NCI-H510A treated with DMSO at 0.1 percent for 48 hours (cell line): ENCODE results near the gene RHEX.

Experiments used
- DNase-seq: peaks from one replicate; lab custom pipeline; 2025; lab: John Stamatoyannopoulos, UW

Gene RHEX

GRCh38 chr1:206116873-206117150 is 63.8 kb downstream of the RHEX start:
- peak; percentile 38 for DNase-seq

- peak; percentile 82 for DNase-seq
Observed at GRCh38 chr1:206117151-206117948, 64.4 kb downstream of the RHEX start, which contains the start of gene AVPR1B. Gene AVPR1B (minus strand): TSS chr1:206117388. CDS start chr1:206116890, 498 bp downstream.

DNA sequence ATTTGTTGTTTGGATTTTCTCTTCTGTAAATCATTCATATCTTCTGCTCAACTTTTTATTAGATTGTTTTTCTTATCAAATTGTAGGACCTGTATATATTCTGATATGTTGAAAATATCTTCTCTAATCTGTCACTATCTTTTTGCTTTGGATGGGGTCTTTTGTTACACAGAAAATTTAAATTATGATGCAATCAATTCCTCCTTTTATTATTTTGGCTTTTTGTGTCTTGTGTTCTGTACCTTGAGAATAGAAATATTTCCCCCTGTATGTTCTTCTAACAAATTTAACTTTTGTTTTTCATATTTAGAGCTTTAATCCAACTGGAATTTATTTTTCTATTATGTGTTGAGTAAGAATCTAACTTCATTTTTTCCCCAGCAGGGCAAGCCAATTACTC is 67.4 kb downstream of the RHEX start:
- DNase-seq = no peak

DNA sequence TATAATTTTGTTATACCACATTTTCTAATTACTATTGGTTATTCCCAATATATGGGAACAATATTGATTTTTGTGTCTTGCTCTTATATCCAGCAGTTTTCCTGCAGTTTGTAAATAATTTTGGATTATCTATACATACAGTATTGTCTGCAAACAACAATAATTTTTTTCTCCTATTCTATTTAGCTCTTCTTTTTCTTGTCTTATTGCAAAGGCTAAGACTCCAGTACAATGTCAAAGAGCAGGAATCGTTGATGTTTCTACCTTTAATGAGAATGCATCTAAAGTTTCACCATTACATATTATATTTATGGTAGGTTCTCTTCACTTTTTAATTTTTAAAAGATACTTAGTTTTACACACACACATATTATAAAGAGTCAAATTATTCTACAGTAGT is 68.3 kb downstream of the RHEX start:
- DNase-seq = no peak

DNA sequence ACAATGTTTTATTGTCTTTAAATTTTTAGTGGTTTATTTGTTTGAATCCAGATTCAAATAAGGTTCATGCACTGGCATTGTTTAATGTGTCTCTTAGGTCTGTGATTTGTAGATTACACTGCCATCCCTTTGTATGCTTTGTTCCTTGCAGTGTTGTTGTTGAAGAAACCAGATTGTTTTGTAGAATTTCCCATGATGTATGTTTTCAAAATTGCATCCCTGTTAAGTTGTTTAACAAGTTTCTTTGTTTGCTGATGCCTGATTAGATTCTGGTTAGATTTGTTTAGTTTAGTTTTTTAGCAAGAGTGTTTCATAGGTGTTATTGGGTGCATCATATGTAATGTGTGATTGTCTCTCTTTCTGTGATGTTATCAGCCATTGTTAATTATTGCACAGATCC is 69.7 kb downstream of the RHEX start:
- no peak for DNase-seq

- DNase-seq = no peak
Observed at GRCh38 chr1:206125346-206125745, 72.4 kb downstream of the RHEX start.

- DNase-seq = no peak
Observed at GRCh38 chr1:206127336-206127735, 74.4 kb downstream of the RHEX start.

DNA sequence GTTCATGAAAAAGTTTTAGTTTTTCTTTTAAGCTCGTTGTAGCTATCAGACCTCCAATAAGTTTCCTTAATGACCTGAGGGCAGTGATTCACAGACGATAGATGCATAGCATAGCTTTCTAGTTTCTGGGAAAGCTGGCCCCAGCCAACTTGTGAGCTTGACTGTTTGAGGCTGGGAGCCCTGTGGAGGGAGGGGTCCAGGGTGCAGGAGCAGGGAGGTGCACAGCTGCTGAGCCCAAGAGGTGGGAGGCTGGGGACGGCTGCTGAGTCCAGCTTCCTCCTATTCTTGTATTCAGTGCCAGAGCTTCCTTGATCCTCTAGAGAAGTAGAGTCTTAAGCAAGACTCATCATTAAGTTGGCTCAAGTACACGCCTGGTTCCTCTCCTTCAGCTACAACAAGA is 75.2 kb downstream of the RHEX start:
- no peak for DNase-seq

DNA sequence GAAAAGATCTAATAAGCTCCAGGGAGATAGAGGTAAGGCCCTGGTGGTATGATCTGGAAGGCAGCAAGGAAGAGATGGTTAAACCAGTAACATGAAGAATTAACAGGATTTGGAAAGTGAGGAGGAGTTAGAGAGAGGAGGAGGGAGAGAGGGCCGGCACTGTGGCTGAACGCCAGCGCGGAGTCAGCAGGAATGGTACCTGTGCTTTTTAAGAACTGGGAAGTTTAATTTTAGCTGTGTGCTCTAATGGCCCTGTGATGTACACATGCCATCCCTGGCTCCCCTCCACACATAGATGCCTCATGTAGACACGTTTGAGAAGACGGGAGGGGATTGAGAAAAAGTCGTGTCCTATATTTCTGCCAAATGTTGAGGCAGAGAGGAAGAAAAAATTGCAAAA is 78.1 kb downstream of the RHEX start:
- no peak for DNase-seq

DNA sequence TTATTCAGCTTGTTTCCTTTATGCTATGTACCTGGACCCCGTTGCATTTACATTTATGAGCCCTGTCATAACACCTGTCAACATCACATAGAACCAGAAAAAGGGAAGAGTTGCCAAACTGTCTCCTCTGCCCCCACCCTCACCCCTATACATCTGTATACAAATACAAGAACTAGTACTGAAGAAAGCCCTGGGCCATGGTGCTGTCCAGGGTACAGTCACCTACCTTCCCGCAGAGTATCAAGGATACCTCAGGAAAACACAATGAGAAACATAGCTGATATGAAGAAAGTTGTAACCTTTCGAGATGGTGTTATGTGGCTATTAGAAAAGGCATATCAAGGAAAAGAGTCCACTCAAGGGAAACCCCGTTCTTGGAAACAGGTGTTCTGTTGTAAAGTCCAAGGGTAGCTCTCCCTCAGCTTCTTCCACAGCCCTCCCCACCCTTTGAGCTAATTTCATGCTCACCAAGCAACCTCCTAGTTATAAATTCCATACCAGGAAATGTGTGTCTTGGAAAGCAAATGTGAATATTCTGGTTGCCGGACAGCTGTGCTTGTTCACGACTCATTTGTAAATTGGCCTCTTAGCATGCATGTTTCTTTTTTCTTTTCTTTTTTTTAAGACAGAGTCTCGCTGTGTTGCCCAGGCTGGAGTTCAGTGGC is 80.9 kb downstream of the RHEX start:
- DNase-seq = no peak

DNA sequence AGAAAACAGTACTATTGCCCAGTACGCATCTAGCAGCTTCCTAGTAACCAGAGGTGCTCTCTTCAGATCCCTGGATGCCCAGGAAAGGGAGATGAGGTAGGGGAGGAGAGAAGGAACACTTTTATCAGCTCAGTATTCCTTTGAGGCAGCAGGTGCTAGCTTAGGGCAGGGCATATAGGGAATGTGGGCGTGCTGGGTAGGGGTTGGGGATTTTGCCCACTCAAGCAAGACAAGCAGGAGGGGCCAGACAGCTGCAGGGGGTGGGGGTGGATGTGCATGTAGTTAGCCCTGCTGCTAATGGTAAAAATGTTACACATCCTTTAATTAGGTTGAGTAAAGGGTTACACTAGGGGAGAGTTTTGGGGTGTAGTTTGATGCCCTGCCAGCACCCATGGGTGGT is 82.3 kb downstream of the RHEX start:
- DNase-seq = no peak

DNA sequence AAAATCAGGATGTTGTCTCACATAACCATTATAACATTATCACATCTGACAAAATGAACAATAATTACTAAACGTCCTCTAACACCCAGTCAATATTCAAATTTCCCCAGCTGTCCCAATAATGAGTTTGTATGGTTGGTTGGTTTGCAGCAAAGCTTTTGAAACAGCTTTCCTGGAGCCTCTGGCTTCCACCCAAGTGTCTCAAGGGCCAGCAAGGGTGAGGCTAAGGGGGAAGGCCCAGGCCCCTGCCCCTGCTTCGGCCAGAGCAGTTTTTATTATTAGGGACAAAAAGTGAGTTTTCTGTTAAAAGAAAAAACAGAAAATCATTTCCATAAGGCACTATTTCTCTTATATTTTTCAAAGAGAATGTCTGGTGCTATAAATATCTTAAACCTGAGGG is 83.3 kb downstream of the RHEX start:
- DNase-seq = no peak

DNA sequence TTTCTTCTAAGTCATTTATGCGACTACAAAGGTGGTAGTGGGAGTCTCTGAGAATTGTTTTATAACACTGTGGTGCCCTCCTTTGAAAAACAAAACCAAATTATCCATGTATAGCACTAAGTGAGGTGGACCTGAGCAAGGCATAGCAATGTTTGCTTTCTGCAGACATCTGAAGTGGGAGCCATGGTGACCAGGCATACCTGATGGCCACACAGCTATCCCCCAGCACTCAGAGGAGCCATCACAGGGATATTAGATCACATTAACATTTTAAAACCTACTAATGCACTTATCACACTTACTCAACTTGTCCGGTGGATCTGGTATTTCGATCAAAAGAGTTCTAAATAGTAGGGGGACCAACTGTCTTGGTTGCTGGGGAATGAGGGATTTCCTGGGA is 89.0 kb downstream of the RHEX start:
- peak; percentile 17 for DNase-seq

DNA sequence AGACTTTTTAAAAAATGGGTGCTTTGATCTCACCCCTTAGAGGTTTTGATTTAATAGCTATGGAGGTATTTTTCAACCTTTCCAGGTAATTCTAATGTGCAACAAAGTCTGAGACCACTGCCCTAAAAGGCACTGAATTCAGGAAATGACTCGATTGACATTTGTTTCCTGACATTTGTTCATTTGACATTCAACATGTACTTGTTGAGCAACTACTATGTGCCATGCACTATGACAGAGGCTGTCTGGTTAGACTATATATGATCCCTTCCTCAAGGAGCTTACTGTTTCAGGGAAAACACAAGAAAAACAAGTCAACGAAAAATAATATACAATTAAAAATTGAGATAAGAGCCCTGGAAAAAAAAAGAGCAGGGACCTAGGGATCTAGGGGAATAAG is 89.8 kb downstream of the RHEX start:
- DNase-seq = no peak

DNA sequence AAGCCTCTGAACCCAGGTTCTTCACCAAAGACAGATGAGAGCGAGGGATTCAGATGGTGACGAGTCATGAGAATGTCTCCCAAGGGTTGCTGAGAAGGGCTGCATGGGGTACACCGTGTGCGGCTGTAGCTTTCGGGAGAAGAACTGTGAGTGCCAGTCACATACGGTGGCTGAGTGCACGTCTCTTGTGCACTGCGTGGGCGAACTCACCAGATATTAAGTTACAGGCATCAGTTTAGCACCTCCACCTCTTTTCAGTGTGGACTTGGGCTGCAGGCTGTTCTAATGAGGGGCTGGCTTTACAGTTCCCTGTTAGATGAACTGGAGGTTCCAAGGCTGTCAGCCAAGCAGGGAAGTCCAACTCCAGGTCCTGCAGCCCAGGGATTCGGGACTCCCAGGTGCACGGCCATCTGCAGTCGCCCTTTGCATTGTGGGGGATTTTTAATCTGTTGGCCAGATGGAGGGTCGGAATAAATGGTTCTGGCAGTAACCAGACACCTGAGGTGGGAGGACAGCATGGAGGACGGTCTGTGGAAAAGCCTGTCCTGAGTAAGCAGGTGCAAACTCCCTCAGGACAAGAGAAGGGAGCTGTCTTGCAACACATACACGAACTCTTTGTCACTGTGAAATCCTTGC is 90.7 kb downstream of the RHEX start:
- DNase-seq = peak; percentile 35

GRCh38 chr1:206144605-206145004 is 91.6 kb downstream of the RHEX start:
- peak; percentile 56 for DNase-seq

DNA sequence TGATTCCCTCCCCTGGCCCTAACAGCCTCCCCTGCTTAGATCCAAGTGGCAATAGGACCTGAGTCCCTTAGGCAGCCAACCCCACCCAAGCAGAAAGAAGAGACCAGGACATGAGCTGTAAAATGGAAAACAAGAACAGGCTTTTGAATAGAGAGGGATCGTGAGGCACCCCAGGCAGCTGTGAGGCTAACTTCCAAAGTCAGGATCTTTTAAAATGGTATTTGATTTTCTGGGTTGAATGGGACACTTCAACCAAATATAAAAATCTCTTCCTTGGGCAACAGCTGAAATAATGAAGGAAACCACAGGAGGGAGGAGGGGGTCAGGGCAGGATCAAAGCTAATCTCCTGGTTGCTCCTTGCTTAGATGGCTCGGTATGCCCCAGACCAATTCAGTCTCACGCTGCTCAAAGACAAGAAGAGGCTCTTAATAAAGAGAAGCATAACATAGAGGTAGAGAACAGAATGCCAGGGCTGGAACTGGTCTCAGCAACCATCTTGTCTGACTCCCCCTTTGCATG is 92.9 kb downstream of the RHEX start:
- no peak for DNase-seq
